Nephron progenitor cell (in vitro differentiated cells): Measurements from ENCODE around the gene OR4E2.

ENCODE experiments used
- DNase-seq: peaks from one replicate; pipeline ENCODE4 v3.0.0; 2021
- H3K27ac Mint-ChIP-seq: 2 replicates; pipeline ENCODE4 v1.8.0; 2021; ENCODE audit warnings: mild to moderate bottlenecking, moderate library complexity, mixed read lengths
- H3K27me3 Mint-ChIP-seq: 2 replicates; pipeline ENCODE4 v1.8.0; 2021; ENCODE audit warnings: mild to moderate bottlenecking, low read depth, mixed read lengths; ENCODE audit not compliant: poor library complexity
- H3K36me3 Mint-ChIP-seq: 2 replicates; pipeline ENCODE4 v1.8.0; 2021; ENCODE audit warnings: low read depth, mixed read lengths
- H3K4me1 Mint-ChIP-seq: 2 replicates; pipeline ENCODE4 v1.8.0; 2021; ENCODE audit warnings: mixed read lengths
- H3K4me3 Mint-ChIP-seq: 2 replicates; pipeline ENCODE4 v1.8.0; 2021; ENCODE audit warnings: mild to moderate bottlenecking, moderate library complexity, mixed read lengths
- H3K9me3 Mint-ChIP-seq: 2 replicates; pipeline ENCODE4 v1.8.0; 2021; ENCODE audit warnings: mild to moderate bottlenecking, moderate library complexity, mixed read lengths
- TF ChIP-seq, protein P1 (sequence below): fragments of 200-600 bp; sonication (generic); IDR thresholded peaks from 2 replicates; pipeline ENCODE4 v1.5.0; 2021; ENCODE audit warnings: antibody characterized with exemption

Gene OR4E2

DNA sequence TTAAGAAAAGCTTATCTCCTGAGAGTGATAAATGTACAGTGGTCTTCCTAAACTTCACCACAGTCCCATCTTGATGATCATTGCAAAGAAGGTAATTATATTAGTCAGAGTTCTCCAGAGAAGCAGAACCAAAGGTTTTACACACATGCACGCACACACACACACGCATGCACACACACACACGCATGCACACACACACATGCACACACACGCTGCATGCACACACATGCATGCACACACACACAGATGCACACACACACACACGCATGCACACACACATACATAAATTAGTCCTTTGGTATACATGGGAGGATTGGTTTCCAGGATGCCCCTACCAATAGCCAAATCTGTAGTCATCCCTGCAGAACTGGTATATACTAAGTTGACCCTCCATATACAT lies 580 bp downstream of the OR4E2 start:
- H3K27me3 Mint-ChIP-seq, result peaks cover 18% of the 10 kb centered on the region
- no peaks in the 10 kb centered on the region for H3K4me1 Mint-ChIP-seq
- no peak overlapping the region for H3K4me3 Mint-ChIP-seq
- DNase-seq, result no peak
- H3K27ac Mint-ChIP-seq, result no peak overlapping the region
- no peaks in the 10 kb centered on the region for H3K9me3 Mint-ChIP-seq
- TF ChIP-seq, protein P1, sequence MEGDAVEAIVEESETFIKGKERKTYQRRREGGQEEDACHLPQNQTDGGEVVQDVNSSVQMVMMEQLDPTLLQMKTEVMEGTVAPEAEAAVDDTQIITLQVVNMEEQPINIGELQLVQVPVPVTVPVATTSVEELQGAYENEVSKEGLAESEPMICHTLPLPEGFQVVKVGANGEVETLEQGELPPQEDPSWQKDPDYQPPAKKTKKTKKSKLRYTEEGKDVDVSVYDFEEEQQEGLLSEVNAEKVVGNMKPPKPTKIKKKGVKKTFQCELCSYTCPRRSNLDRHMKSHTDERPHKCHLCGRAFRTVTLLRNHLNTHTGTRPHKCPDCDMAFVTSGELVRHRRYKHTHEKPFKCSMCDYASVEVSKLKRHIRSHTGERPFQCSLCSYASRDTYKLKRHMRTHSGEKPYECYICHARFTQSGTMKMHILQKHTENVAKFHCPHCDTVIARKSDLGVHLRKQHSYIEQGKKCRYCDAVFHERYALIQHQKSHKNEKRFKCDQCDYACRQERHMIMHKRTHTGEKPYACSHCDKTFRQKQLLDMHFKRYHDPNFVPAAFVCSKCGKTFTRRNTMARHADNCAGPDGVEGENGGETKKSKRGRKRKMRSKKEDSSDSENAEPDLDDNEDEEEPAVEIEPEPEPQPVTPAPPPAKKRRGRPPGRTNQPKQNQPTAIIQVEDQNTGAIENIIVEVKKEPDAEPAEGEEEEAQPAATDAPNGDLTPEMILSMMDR, result no peak
- no peaks in the 10 kb centered on the region for H3K36me3 Mint-ChIP-seq

DNA sequence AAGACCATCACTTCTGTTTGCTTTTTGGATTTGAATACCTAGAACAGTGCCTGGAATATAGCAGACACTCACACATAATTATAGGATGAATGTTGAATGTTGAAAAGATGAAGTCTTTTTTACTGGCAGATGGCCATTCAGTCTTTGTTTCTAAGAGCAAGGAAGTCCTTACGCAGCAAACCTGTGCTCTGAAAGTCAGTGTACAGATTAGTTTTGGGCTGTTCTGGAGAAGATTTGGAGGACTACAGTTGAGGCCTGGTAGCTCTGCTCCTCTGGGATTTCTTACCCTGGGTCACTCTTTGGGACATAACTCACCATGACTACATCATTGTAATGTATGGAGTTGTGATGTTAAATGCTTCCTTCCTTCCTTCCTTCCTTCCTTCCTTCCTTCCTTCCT lies 3.3 kb downstream of the OR4E2 start:
- Mint-ChIP-seq H3K27ac (no peak overlapping the region), H3K27me3 (peaks cover 19% of the 10 kb centered on the region), H3K4me3 (no peak overlapping the region), H3K4me1 (no peaks in the 10 kb centered on the region), H3K9me3 (no peaks in the 10 kb centered on the region), H3K36me3 (no peaks in the 10 kb centered on the region)
- DNase-seq, result no peak
- TF ChIP-seq, protein P1, result no peak

- Mint-ChIP-seq H3K4me3 (no peak overlapping the region), H3K27ac (no peak overlapping the region), H3K4me1 (no peaks in the 10 kb centered on the region), H3K27me3 (peaks cover 9% of the 10 kb centered on the region), H3K9me3 (peaks cover 4% of the 10 kb centered on the region), H3K36me3 (no peaks in the 10 kb centered on the region)
- TF ChIP-seq, protein P1, result no peak
- DNase-seq, result no peak
Measured at GRCh38 chr14:21668377-21668776, 14.7 kb downstream of the OR4E2 start.

DNA sequence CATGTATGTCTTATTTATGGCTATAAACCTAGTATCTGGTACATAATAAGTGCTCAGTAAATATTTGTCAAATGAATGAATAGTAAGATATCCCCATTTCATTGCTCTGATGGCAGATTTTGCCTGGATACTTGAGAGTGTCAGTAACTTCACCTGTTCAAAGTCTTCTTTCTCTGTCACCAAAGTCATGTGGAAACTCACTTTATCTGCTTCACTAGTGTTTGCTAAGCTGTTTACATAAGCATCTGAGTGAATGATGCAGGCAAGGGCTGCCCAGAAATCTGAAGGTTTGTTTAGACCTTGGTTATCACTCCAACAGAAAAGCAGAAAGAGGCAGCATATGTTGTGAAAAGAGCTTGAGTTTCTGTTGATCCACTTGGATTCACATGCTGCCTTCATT lies 15.6 kb downstream of the OR4E2 start:
- Mint-ChIP-seq H3K27ac (no peak overlapping the region), H3K4me3 (no peak overlapping the region), H3K27me3 (peaks cover 9% of the 10 kb centered on the region), H3K4me1 (no peaks in the 10 kb centered on the region), H3K36me3 (no peaks in the 10 kb centered on the region), H3K9me3 (no peaks in the 10 kb centered on the region)
- DNase-seq, result no peak
- TF ChIP-seq, protein P1, result no peak

GRCh38 chr14:21671371-21671770 lies 17.7 kb downstream of the OR4E2 start:
- H3K27me3 Mint-ChIP-seq, result peaks cover 9% of the 10 kb centered on the region
- no peaks in the 10 kb centered on the region for H3K4me1 Mint-ChIP-seq
- TF ChIP-seq, protein P1, result no peak
- H3K36me3 Mint-ChIP-seq, result no peaks in the 10 kb centered on the region
- H3K4me3 Mint-ChIP-seq, result no peak overlapping the region
- no peak for DNase-seq
- H3K27ac Mint-ChIP-seq, result no peak overlapping the region
- H3K9me3 Mint-ChIP-seq, result peaks cover 9% of the 10 kb centered on the region

GRCh38 chr14:21672116-21672515 lies 18.5 kb downstream of the OR4E2 start:
- Mint-ChIP-seq H3K4me1 (no peaks in the 10 kb centered on the region), H3K4me3 (no peak overlapping the region), H3K27ac (no peak overlapping the region), H3K27me3 (peaks cover 9% of the 10 kb centered on the region), H3K9me3 (peaks cover 10% of the 10 kb centered on the region), H3K36me3 (no peaks in the 10 kb centered on the region)
- TF ChIP-seq, protein P1, result no peak
- no peak for DNase-seq
